BLaER1 treated with 17β-estradiol and CSF1 and Interleukin-3, amounts not matched to agents 10 nM and 100 nM (cell line): Measurements from ENCODE around the gene ALG14.
"Not testable (repeated sequence)": the region's sequence is repeated elsewhere in the genome, so short reads cannot be mapped to it uniquely, and the experiment has no call there.

ENCODE experiments used
- H3K27ac ChIP-seq, 11 experiments: shearing (Covaris generic); formaldehyde crosslinking; 2 replicates each; pipeline ENCODE4 v1.8.1; 2022
- H3K27me3 ChIP-seq, 11 experiments: shearing (Covaris generic); formaldehyde crosslinking; 2 replicates each; pipeline ENCODE4 v1.8.1; 2022
- H3K36me3 ChIP-seq, 11 experiments: shearing (Covaris generic); formaldehyde crosslinking; 2 replicates each; pipeline ENCODE4 v1.8.1; 2022
- H3K4me1 ChIP-seq, 10 experiments: shearing (Covaris generic); formaldehyde crosslinking; 2 replicates each; pipeline ENCODE4 v1.8.1; 2022
- H3K4me2 ChIP-seq, 11 experiments: shearing (Covaris generic); formaldehyde crosslinking; 2 replicates each; pipeline ENCODE4 v1.8.1; 2022
- H3K4me3 ChIP-seq, 10 experiments: shearing (Covaris generic); formaldehyde crosslinking; 2 replicates each; pipeline ENCODE4 v1.8.1; 2022
- H3K9ac ChIP-seq, 11 experiments: shearing (Covaris generic); formaldehyde crosslinking; 2 replicates each; pipeline ENCODE4 v1.8.1; 2022
- H3K9me3 ChIP-seq, 11 experiments: shearing (Covaris generic); formaldehyde crosslinking; replicated peaks in 1 of 11; 2 replicates each; pipeline ENCODE4 v1.8.1; 2022
- H4K20me1 ChIP-seq, 11 experiments: shearing (Covaris generic); formaldehyde crosslinking; 2 replicates each; pipeline ENCODE4 v1.8.1; 2022
- Cebpa-rat ChIP-seq, 11 experiments: shearing (Covaris generic); IDR thresholded peaks; 2 replicates each; pipeline ENCODE4 v1.8.1; 2022

The ALG14 gene

DNA sequence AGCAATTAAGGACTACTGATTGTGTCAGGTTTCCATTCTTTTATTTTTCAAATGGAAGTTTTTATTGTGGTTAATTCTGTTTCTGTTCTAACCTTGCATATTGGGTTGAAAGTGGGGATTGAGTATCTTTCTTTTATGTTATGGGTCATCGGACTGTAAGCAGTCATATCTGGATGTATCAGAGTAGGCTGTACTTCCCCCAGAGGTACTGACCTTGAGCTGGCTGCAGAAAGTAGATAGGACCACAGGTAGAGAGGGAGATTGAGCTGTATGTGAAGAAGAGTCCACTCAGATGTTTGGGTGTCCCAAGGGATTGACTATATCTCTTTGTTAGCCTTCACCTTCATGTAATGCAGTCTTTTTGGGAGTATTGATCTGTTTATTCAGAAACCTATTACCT lies 20.5 kb upstream of the ALG14 start:
- Histone ChIP-seq H3K9me3 (peaks cover 12 to 23% (median 21%) of the 10 kb centered on the region in 11 experiments; a peak in 20 of 22 replicates), H3K27ac (no peak overlapping the region), H3K4me1 (peaks cover 0 to 15% (median 0%) of the 10 kb centered on the region in 10 experiments; a peak in 5 of 20 replicates), H4K20me1 (no peaks in the 10 kb centered on the region), H3K27me3 (no peaks in the 10 kb centered on the region), H3K4me3 (no peak overlapping the region), H3K36me3 (no peaks in the 10 kb centered on the region; a peak in 1 of 22 replicates), H3K9ac (no peak overlapping the region), H3K4me2 (no peak overlapping the region)
- no peak for TF ChIP-seq Cebpa-rat (IDR thresholded peaks at IDR 0.05)

DNA sequence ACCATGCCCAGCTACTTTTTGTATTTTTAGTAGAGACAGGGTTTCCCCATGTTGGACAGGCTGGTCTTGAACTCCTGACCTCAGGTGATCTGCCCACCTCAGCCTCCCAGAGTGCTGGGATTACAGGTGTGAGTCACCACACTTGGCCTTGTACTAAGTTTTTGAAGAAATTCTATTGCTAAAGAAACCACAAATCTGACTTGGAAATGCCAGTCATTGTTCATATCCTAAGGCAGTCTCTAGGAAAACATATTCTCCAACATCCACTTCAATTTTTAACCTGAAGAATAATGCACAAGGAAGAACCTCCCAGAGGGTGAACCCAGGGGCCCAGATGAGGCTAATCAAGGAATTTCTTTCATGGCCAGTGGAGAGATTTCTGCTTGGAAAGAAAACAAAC lies 20.1 kb upstream of the ALG14 start:
- peaks cover 0 to 15% (median 1%) of the 10 kb centered on the region in 10 experiments; a peak in 12 of 20 replicates for H3K4me1 ChIP-seq
- not testable (repeated sequence) for H3K4me2 ChIP-seq, H3K9ac ChIP-seq, H3K4me3 ChIP-seq, H3K36me3 ChIP-seq, H4K20me1 ChIP-seq, H3K27me3 ChIP-seq, H3K27ac ChIP-seq
- H3K9me3 ChIP-seq, result peaks cover 12 to 23% (median 21%) of the 10 kb centered on the region in 11 experiments; a peak in 20 of 22 replicates

DNA sequence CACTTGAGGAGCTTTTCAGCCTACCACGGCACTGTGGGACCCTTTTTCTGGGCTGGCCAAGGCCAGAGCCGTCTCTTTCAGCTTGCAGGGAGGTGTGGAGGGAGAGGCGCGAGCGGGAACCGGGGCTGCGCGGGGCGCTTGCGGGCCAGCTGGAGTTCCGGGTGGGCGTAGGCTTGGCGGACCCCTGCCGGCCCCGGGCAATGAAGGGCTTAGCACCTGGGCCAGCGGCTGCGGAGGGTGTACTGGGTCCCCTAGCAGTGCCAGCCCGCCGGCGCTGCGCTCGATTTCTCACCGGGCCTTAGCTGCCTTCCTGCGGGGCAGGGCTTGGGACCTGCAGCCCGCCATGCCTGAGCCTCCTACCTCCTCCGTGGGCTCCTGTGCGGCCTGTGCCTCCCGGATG lies 18.5 kb upstream of the ALG14 start:
- not testable (repeated sequence) for H3K36me3 ChIP-seq, H3K27me3 ChIP-seq, H3K4me2 ChIP-seq, H3K27ac ChIP-seq, H4K20me1 ChIP-seq, H3K9ac ChIP-seq, H3K4me3 ChIP-seq
- peaks cover 10 to 29% (median 16%) of the 10 kb centered on the region in 10 experiments; a peak in 19 of 20 replicates for H3K4me1 ChIP-seq
- H3K9me3 ChIP-seq, result peaks cover 12 to 23% (median 21%) of the 10 kb centered on the region in 11 experiments; a peak in 20 of 22 replicates

DNA sequence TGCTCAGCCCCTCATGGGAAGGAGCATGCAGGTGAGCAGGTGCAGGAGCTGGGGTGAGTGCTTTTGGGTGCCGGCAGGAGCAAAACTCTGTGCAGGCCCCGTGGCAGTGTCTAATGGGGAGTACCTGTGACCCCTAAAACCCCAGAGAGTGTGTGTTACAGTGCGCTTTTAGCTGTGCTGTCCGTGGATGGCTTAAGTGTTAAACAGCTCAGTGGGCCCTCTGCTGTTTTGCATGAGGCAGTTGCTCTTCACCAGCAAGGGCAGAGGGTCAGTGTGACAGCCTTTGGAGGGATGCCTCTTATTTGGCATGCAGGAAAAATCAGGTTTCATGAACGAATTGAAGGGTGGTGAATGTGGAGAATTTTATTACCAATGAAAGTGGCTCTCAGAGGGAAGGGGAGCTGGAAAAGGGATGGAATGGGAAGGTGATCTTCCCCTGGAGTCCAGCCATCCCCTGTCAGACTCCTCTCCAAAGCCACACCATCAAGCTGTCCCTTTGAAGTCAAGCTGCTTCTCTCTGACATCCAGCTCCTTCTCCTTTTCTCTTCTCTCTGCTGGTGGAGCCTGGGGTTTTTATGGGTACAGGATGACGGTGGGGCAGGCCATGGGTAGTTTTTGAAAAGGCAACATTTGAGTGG lies 17.0 kb upstream of the ALG14 start:
- Histone ChIP-seq H3K9ac (no peak overlapping the region), H3K27ac (no peak overlapping the region), H3K27me3 (no peaks in the 10 kb centered on the region), H3K4me1 (peaks cover 8 to 20% (median 15%) of the 10 kb centered on the region in 10 experiments; a peak in 19 of 20 replicates), H3K36me3 (no peaks in the 10 kb centered on the region; a peak in 1 of 22 replicates), H3K4me3 (no peak overlapping the region), H4K20me1 (no peaks in the 10 kb centered on the region), H3K4me2 (no peak overlapping the region), H3K9me3 (peaks cover 12 to 23% (median 21%) of the 10 kb centered on the region in 11 experiments; a peak in 20 of 22 replicates)
- no peak for TF ChIP-seq Cebpa-rat (IDR thresholded peaks at IDR 0.05)

DNA sequence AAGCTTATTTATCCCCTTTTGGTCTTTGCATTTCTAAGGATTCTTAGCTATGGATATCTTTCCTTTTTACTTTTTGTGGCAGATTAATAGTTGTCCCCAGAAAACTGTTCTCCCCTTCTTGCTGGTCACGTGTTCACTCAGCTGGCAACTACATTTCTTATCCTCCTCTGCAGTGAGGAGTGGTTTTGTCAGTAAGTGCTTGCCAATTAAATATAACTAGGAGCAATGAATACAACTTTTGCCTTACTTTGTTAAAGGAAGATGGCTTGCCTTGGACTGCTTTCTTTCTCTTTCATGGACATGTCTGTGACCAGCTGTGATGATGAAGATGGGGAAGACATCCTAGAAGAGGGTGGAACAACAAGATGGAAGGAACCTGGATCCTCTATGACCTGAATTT lies 15.6 kb upstream of the ALG14 start:
- Histone ChIP-seq H3K9me3 (peaks cover 12 to 23% (median 21%) of the 10 kb centered on the region in 11 experiments; a peak in 20 of 22 replicates), H3K4me2 (no peak overlapping the region), H4K20me1 (no peaks in the 10 kb centered on the region), H3K27ac (peak overlapping the region in 3 of 11 experiments; percentile 32 to 66 (median 59); a peak in 4 of 22 replicates), H3K4me3 (no peak overlapping the region), H3K27me3 (no peaks in the 10 kb centered on the region), H3K4me1 (peaks cover 8 to 20% (median 15%) of the 10 kb centered on the region in 10 experiments; a peak in 19 of 20 replicates), H3K9ac (no peak overlapping the region), H3K36me3 (no peaks in the 10 kb centered on the region; a peak in 1 of 22 replicates)
- TF ChIP-seq Cebpa-rat (IDR thresholded peaks at IDR 0.05), result no peak

DNA sequence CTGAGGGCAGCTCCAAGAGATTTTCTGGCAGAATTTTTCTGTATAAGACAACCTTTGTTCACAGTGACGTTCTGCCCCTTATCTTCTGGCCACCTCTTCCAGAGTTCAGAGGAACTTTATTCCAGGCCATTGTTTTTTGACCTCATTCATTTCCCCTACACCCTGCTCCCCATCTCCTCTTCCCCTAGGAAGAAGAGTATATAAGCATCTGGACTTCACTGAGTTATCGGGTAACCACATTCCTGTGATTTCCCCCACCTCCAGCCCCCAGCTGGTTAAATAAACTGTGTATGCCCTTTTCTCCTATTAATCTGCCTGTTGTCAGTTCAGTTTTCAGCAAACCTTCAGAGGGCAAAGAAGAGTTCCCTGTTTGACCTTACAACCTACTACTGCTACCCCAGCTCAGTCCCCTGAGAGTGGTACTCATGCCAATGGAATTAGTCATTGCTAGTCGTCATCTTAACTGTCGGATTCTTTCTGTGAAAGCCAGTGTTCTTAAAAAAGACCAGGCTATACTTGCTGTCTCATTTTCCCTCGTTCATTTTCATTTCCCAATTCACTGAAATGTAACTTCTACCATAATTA lies 14.3 kb upstream of the ALG14 start:
- no peaks in the 10 kb centered on the region for H4K20me1 ChIP-seq
- H3K27ac ChIP-seq, result peak overlapping the region in 6 of 11 experiments; percentile 42 to 66 (median 54); a peak in 10 of 22 replicates
- H3K9ac ChIP-seq, result peak overlapping the region in 3 of 11 experiments; percentile 1 to 50 (median 4); a peak in 3 of 22 replicates
- peaks cover 12 to 23% (median 21%) of the 10 kb centered on the region in 11 experiments; a peak in 20 of 22 replicates for H3K9me3 ChIP-seq
- H3K36me3 ChIP-seq, result no peaks in the 10 kb centered on the region; a peak in 1 of 22 replicates
- H3K27me3 ChIP-seq, result no peaks in the 10 kb centered on the region
- peak overlapping the region in 10 of 11 experiments; percentile 17 to 77 (median 56); a peak in 19 of 22 replicates for H3K4me2 ChIP-seq
- H3K4me3 ChIP-seq, result no peak overlapping the region
- TF ChIP-seq Cebpa-rat (IDR thresholded peaks at IDR 0.05), result no peak
- peaks cover 8 to 20% (median 15%) of the 10 kb centered on the region in 10 experiments; a peak in 19 of 20 replicates for H3K4me1 ChIP-seq

DNA sequence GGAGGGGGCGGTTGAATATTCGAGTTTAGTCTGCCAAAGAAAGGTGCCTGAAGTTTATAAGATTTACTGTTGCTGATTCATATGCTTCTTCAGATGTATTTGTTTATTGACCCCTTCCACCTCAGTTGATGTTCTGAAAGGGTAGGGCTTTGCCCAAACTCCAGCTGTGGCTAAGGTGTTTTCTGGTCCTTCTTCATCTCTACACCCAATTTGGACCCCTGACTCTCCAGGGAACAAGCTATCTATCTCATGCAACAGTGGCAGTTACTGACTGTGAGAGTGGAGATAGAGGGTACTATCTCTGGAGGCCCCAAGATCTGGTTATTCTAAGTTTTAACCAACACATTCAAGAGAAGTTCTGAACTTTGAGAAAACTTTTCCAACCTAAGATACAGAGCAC lies 12.6 kb upstream of the ALG14 start:
- no peak for TF ChIP-seq Cebpa-rat (IDR thresholded peaks at IDR 0.05)
- no peak overlapping the region for H3K9ac ChIP-seq
- H3K4me2 ChIP-seq, result no peak overlapping the region
- H3K4me1 ChIP-seq, result peaks cover 8 to 20% (median 15%) of the 10 kb centered on the region in 10 experiments; a peak in 19 of 20 replicates
- no peaks in the 10 kb centered on the region for H4K20me1 ChIP-seq
- no peak overlapping the region for H3K27ac ChIP-seq
- H3K4me3 ChIP-seq, result no peak overlapping the region
- no peaks in the 10 kb centered on the region for H3K27me3 ChIP-seq
- peaks cover 8 to 11% (median 10%) of the 10 kb centered on the region in 11 experiments; a peak in 19 of 22 replicates for H3K9me3 ChIP-seq
- H3K36me3 ChIP-seq, result no peaks in the 10 kb centered on the region; a peak in 1 of 22 replicates

DNA sequence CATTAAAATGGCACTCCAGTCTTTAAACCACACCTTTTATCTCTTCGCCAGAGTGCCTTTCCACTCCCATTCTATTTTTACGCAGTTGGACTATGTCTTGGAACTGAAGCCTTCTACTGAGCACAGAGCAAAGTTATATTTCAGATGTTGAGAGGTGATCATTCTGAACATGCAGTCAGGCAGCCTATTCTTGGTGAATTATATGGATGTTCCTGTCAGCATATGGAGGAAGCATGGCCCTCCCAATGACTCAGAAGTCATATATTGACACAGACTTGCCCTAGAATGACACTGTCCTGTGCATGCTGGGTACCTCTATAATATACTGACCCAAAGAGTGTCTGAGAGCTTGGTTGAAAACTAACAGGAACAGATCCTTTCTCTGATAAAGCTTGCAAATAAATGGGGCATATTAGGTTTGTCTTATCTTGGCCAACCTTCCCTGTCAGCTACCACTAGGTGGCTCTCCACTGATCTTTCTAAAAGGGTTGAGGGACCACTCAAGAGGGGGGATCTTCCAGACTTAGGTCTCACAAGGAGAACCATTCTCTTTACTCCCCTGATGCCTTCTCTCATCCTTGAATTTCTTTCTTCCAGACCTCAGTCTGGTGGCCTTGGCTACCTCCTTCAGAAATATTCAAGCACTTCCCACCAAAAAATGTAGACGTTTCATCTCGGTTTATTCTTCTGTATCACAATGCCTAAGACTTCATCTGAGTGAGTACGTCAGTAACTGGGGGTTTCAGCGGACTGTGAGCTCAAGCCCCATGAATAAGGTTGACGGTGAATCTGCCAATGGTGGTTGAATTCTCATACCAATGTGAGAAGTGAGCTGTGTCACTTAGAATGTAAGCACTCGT lies 11.8 kb upstream of the ALG14 start:
- no peak overlapping the region for H3K27ac ChIP-seq
- no peaks in the 10 kb centered on the region for H3K27me3 ChIP-seq
- no peak overlapping the region for H3K4me2 ChIP-seq

DNA sequence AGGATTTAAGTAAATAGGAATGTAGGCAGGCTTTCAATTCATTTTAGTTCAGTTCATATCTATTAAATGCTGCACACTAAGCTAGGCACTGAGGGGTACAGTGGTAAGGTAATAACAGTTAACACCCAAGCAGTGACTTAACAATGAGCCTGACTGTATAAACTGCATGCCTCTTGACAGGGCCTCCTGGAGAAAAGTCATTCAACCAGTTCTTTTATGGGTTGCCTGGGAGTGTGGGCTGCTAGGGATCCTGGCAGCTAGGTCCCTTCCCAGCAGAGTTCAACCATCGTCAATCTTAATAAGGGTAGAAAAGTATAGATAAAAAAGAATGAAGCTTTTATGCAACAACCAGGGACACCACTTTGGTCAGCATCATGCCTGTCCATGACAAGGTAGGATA lies 8.1 kb upstream of the ALG14 start:
- H3K9ac ChIP-seq, result no peak overlapping the region
- H3K9me3 ChIP-seq, result no peaks in the 10 kb centered on the region
- no peak overlapping the region for H3K4me2 ChIP-seq
- no peak overlapping the region for H3K27ac ChIP-seq
- no peaks in the 10 kb centered on the region for H4K20me1 ChIP-seq
- H3K4me1 ChIP-seq, result no peaks in the 10 kb centered on the region
- no peaks in the 10 kb centered on the region for H3K27me3 ChIP-seq
- no peak overlapping the region for H3K4me3 ChIP-seq
- TF ChIP-seq Cebpa-rat (IDR thresholded peaks at IDR 0.05), result no peak
- no peaks in the 10 kb centered on the region for H3K36me3 ChIP-seq

More for the DNA sequence above, 11.8 kb upstream of the ALG14 start:
- H3K9ac ChIP-seq, result no peak overlapping the region
- TF ChIP-seq Cebpa-rat (IDR thresholded peaks at IDR 0.05), result no peak
- H3K4me3 ChIP-seq, result no peak overlapping the region
- no peaks in the 10 kb centered on the region for H3K36me3 ChIP-seq
- H3K9me3 ChIP-seq, result peaks cover under 1 to 2% (median 2%) of the 10 kb centered on the region in 11 experiments; a peak in 9 of 22 replicates
- peaks cover 8 to 20% (median 15%) of the 10 kb centered on the region in 10 experiments; a peak in 19 of 20 replicates for H3K4me1 ChIP-seq
- no peaks in the 10 kb centered on the region for H4K20me1 ChIP-seq
